GM19035 (cell line): ENCODE measurements around the gene CCDC88B.

ENCODE experiments used
- ATAC-seq: cut with Tn5 transposase; IDR thresholded peaks from one replicate; pipeline ENCODE4 v1.9.1; 2021; ENCODE audit not compliant: unreplicated experiment

CCDC88B gene

GRCh38 chr11:64382047-64382446 lies 42.0 kb downstream of the CCDC88B start:
- no peak for ATAC-seq

GRCh38 chr11:64382586-64382985 lies 42.6 kb downstream of the CCDC88B start:
- no peak for ATAC-seq

GRCh38 chr11:64383580-64383979 lies 43.6 kb downstream of the CCDC88B start:
- ATAC-seq = no peak

GRCh38 chr11:64384028-64384737 lies 44.2 kb downstream of the CCDC88B start:
- ATAC-seq = no peak

GRCh38 chr11:64384981-64385944 lies 45.3 kb downstream of the CCDC88B start:
- ATAC-seq = no peak

GRCh38 chr11:64385945-64386704 lies 46.1 kb downstream of the CCDC88B start:
- no peak for ATAC-seq

GRCh38 chr11:64387916-64388315 lies 47.9 kb downstream of the CCDC88B start:
- ATAC-seq = no peak

- no peak for ATAC-seq
Observed at GRCh38 chr11:64388894-64389293, 48.9 kb downstream of the CCDC88B start.

- no peak for ATAC-seq
Observed at GRCh38 chr11:64389851-64390250, 49.8 kb downstream of the CCDC88B start.

- ATAC-seq = no peak
Observed at GRCh38 chr11:64390558-64390957, 50.6 kb downstream of the CCDC88B start.

- ATAC-seq = no peak
Observed at GRCh38 chr11:64391839-64392238, 51.8 kb downstream of the CCDC88B start.

- no peak for ATAC-seq
Observed at GRCh38 chr11:64395545-64396078, 55.6 kb downstream of the CCDC88B start.

- ATAC-seq = no peak
Observed at GRCh38 chr11:64396079-64396591, 56.1 kb downstream of the CCDC88B start.

GRCh38 chr11:64400102-64400501 lies 60.1 kb downstream of the CCDC88B start:
- no peak for ATAC-seq

- no peak for ATAC-seq
Observed at GRCh38 chr11:64400667-64401066, 60.7 kb downstream of the CCDC88B start.

GRCh38 chr11:64401775-64402174 lies 61.8 kb downstream of the CCDC88B start:
- ATAC-seq = no peak

- no peak for ATAC-seq
Observed at GRCh38 chr11:64403106-64403505, 63.1 kb downstream of the CCDC88B start.

- ATAC-seq = no peak
Observed at GRCh38 chr11:64406221-64406946, 66.4 kb downstream of the CCDC88B start.
